ENCODE data around the gene SOX2.

SOX2 gene

DNA sequence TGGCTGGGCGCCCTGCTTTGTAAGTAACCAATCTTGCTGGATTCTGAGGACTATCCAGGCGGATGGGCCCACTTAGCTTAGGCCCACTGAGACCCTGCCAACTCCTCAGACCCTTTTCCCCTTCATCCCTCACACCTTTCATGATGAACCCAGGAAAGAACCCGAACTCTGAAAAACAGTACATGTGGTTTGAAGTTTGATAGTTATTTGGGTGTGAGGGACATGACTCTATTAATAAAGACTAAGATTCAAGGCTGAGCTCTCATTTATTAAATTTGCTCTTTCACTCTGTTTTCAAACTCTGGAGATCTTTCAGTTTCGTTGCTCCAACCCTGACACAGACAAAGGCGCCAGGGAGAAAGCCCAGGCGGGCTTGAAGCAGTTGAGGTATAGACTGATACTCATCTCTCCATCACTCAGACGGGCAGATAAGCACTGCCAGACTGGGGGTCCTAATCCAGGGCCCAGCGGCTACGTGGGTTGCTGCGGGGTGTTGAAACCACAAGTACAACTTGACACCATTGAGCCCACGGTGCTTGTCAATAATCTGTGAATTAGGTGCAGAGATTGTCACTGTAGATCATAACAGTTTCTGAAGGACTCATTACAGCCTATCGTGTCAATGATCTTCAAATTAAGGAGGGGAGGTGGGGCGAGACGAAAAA lies 7.2 kb upstream of the SOX2 start:
- no peak for DNase-seq (ENCODE audit: low spot score)

DNA sequence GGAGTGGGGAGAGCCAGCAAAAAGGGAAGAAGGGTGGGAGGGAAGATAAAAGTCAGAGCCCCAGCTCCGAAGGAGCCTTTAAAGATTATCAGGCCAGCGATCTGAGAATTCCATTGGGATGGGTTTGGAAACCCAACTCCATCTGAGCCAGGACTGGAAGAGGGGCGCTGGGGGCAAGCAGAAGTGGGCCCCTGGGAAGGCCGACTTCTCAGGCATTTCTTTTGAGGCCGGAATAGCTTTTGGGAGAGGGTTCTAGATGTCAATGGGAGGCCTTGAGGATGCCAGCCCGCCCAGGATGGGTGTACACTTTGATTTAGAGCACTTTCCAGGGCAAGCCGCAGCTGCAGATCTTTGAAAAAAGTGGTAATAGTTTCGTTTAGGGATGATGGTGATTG lies 6.6 kb upstream of the SOX2 start:
- no peak for DNase-seq (ENCODE audit: low spot score)

DNA sequence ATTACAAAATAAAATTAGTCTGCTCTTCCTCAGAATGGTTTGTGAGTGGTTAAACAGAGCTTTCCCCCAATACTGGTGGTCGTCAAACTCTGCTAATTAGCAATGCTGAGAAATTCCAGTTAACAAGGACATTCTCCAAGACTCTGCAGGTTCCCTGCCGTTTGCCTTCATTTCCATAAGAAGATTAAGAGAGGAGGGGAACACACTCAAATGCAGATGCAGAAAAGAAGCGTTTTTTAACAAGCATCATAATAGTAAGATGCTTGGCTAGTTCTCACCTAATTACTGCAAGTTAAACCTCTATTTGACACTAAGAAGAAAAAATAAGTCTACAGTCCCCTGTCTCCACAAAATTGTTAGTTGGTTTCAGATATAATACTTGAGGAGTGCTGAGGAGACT lies 3.7 kb upstream of the SOX2 start:
- DNase-seq (ENCODE audit: low spot score): no peak

DNA sequence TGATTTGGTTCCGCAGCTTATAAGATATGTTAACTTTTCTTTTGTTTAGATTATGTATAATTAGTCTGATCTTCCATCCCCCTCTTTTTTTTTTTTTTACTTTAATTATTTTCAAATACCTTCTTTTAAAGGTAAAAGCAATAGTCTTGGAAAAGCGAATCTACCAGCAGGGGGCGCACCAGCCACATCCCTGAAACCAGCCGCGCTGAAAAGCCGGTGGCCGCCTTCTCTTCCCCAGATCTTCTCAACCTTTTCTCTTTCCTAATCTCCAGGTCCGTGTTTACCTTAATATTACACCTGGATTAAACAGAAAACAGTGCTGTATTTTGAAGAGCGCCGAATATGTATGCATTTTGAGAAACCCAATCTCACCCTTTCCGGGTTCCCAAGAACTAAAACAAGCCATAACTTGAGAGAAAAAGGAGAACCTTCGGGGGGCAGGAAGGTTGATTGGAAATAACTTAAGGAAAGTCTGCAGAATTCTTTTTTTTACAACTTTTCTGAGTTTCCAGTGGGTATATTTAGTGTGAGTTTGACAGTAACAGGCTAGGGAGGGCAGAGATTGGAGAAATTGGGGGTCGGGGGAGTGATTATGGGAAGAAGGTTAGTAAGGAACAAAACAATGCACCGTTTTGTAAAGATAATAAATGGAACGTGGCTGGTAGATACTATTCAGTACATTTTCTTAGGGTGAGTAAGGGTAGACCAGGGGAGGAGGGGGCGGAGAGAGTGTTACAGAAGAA lies 2.0 kb upstream of the SOX2 start:
- peak; percentile 58 for DNase-seq (ENCODE audit: low spot score)

DNA sequence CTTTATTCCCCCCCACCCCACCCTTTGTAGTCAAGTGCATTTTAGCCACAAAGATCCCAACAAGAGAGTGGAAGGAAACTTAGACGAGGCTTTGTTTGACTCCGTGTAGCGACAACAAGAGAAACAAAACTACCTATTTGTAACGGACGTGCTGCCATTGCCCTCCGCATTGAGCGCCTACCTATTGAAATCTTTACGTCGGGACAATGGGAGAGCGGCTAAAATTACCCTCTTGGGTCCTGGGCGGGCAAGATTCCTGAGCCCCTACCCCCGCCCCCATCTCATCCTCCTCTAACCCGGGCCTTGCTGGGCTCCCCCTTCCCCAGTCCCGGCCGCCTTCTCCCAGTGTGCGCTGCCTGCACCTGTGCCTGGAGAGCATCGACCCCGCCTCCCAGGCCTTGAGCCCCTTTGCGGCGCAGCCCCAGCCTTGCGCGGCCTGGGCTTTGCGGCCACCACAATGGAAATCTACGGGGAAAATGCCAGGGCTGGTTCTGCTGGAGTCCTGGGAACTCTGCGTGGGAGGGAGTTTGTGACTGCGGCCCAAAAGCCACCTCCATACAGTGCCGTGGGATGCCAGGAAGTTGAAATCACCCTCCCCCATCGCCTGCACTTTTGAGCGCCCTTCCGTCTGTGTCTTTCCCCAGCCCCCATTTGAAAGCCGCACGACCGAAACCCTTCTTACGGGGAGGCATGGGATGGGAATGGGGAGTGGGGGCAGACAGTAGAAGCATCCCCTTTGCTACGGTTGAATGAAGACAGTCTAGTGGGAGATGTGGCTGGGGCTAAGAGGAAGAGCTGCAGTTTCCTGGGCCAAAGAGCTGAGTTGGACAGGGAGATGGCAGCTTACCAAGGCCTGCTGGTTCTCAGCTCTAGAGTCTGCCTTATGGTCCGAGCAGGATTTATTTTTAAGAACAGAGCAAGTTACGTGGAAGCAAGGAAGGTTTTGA lies 1.1 kb upstream of the SOX2 start:
- DNase-seq (ENCODE audit: low spot score): no peak

DNA sequence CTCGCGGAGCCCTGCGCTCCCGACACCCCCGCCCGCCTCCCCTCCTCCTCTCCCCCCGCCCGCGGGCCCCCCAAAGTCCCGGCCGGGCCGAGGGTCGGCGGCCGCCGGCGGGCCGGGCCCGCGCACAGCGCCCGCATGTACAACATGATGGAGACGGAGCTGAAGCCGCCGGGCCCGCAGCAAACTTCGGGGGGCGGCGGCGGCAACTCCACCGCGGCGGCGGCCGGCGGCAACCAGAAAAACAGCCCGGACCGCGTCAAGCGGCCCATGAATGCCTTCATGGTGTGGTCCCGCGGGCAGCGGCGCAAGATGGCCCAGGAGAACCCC lies 464 bp downstream of the SOX2 start:
- no peak for DNase-seq (ENCODE audit: low spot score)

DNA sequence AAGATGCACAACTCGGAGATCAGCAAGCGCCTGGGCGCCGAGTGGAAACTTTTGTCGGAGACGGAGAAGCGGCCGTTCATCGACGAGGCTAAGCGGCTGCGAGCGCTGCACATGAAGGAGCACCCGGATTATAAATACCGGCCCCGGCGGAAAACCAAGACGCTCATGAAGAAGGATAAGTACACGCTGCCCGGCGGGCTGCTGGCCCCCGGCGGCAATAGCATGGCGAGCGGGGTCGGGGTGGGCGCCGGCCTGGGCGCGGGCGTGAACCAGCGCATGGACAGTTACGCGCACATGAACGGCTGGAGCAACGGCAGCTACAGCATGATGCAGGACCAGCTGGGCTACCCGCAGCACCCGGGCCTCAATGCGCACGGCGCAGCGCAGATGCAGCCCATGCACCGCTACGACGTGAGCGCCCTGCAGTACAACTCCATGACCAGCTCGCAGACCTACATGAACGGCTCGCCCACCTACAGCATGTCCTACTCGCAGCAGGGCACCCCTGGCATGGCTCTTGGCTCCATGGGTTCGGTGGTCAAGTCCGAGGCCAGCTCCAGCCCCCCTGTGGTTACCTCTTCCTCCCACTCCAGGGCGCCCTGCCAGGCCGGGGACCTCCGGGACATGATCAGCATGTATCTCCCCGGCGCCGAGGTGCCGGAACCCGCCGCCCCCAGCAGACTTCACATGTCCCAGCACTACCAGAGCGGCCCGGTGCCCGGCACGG lies 991 bp downstream of the SOX2 start:
- no peak for DNase-seq (ENCODE audit: low spot score)

DNA sequence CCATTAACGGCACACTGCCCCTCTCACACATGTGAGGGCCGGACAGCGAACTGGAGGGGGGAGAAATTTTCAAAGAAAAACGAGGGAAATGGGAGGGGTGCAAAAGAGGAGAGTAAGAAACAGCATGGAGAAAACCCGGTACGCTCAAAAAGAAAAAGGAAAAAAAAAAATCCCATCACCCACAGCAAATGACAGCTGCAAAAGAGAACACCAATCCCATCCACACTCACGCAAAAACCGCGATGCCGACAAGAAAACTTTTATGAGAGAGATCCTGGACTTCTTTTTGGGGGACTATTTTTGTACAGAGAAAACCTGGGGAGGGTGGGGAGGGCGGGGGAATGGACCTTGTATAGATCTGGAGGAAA lies 1.5 kb downstream of the SOX2 start:
- no peak for DNase-seq (ENCODE audit: low spot score)

DNA sequence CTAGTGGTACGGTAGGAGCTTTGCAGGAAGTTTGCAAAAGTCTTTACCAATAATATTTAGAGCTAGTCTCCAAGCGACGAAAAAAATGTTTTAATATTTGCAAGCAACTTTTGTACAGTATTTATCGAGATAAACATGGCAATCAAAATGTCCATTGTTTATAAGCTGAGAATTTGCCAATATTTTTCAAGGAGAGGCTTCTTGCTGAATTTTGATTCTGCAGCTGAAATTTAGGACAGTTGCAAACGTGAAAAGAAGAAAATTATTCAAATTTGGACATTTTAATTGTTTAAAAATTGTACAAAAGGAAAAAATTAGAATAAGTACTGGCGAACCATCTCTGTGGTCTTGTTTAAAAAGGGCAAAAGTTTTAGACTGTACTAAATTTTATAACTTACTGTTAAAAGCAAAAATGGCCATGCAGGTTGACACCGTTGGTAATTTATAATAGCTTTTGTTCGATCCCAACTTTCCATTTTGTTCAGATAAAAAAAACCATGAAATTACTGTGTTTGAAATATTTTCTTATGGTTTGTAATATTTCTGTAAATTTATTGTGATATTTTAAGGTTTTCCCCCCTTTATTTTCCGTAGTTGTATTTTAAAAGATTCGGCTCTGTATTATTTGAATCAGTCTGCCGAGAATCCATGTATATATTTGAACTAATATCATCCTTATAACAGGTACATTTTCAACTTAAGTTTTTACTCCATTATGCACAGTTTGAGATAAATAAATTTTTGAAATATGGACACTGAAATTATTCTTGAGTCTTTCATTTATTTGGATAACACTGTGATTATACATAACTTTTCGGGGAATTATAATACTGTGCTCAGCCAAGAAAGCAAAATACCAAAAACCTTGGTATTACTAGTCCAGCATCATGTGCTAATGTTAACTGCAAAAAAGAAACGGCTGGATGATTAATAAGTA lies 2.2 kb downstream of the SOX2 start:
- DNase-seq (ENCODE audit: low spot score): no peak

DNA sequence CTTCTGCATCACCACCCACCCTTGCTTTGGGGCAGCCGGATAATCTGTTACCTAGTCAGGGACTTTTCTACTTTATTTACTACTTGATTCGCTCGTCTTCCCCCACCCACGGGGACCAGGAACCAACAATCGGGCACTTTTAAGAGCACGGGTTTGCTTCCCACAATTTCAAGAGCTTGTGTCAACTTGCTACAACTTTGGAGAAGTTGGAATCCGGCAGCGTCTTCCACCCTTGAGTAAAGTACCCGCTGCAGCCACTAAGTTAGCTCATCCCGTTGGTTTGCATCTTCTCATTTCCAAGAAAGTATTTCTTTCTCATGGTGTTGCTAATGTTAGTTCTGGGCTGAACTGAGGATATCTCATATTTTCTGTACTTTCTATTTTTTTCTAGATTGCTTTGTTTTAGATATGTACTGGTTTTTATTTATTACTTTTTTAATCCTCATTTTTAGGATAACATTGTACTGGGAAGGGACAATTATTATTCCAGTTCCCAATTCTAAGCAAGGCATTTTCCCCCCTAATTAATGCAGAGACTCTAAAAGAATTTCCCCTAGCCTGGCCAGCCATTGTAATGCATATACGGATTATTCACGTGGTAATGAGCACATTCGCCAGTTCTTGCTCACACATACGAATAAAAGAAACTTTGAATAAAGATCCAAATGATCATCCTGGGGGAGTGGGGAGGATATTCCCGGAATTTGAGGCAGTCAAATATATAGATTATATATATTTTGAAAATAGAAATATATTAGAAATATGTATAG lies 4.0 kb downstream of the SOX2 start:
- DNase-seq (ENCODE audit: low spot score): no peak

DNA sequence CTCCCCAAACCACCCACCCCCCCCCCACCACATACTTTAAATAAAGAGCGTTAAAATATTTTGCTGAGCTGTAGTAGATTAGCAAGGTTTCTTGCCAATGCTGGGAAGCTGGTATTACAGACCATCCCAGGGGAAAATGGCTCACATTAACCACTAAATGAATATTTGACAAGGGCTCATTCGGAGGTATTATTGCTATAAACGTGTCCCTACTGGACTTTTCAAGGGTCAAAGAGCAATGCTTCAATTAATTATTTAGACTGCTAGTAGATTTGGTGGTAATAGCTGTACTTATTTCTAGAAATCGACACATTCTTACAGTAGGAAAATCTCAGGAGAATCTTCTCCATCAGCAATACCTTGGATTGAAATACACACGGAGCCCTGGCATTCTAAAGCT lies 5.2 kb downstream of the SOX2 start:
- DNase-seq (ENCODE audit: low spot score): no peak

DNA sequence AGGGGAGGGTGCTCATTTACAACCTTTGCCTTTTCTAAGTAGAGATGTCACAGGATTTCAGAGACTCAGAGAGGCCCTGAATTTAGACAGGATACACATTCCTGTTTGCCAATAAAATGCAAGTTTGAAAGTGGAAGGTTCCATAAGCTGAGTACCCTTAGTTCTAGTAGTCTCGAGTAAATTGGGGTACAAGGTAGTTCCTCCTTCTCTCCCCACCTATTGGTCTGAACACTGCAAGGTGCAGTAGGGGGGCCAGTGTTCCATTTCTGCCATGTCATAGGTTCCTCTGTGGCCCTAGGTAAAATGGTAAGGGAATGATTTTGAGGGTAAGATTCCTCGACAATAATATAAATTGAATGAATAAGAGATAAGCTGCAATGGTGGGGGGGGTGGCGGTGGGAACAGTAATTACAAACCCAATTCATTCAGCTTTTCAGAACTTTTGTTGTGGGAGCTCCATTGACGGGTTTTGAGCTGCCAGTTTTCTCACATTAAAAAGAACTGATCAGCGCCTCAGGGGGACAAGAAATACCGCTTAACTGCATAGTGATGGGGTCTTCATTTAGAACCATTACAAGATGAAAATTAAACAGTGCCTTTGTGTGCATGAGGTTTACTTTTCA lies 5.9 kb downstream of the SOX2 start:
- no peak for DNase-seq (ENCODE audit: low spot score)

DNA sequence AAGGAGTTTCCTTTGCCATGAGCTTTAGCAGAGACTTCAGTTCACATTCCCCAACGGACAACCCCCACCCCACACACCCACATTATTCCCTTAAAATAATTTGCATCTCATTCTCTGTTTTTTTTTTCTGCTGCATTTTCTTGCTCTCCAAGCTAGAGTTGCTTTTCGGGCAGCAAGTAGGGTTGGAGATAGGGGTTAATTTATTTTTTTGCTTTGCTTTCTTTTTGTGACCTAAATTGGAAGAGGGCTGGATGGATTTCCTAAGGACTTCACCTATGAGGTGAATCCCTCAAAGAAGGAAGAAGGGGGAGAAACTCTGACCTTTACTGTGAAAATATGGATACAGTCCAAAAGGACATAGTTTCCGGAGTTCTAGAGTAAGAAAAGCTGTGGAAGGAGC lies 6.6 kb downstream of the SOX2 start:
- DNase-seq (ENCODE audit: low spot score): no peak

DNA sequence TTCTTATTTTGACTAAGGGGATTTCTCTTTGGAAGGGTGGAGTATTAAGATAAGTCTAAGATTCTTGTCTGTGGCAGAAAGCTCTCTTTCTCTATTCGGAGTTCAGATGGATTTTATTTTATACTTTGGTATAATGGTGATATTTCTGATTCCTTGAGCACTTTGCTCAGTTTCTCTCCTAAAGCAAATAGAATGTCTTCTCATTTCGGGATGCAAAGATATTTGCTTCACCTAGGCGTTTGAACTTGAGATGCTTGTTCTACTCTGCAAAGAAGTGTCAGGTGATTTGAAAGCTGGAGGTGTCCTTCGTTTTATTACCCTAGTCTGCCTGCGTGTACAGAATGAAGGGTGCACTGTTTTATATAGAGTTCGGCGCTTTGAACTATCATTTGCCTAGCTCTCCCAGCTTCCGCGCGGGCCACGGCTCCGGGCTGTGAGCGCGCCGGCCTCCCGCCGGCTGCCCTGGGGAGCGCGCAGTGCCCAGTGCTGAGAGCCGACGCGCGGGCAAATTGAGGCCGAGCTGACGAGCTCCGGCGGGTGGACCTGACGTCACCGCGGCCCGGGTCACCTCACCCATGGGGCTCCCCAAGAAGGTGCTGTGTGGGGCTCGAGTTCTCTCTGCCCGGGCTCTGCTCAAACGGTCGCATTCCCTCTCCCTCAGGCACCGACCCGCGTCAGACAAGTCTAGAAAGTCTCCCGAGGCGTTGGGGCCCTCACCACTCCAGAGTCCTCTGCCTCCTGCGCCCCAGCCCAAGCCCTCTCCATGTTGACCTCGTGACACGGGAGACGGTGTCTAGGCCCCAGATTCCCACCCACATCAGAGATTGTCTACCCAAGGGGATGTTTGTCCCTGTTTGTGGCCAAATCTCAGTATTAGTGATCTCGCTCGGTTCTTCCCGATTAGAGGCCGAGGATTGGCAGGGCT lies 7.5 kb downstream of the SOX2 start:
- DNase-seq (ENCODE audit: low spot score): no peak

DNA sequence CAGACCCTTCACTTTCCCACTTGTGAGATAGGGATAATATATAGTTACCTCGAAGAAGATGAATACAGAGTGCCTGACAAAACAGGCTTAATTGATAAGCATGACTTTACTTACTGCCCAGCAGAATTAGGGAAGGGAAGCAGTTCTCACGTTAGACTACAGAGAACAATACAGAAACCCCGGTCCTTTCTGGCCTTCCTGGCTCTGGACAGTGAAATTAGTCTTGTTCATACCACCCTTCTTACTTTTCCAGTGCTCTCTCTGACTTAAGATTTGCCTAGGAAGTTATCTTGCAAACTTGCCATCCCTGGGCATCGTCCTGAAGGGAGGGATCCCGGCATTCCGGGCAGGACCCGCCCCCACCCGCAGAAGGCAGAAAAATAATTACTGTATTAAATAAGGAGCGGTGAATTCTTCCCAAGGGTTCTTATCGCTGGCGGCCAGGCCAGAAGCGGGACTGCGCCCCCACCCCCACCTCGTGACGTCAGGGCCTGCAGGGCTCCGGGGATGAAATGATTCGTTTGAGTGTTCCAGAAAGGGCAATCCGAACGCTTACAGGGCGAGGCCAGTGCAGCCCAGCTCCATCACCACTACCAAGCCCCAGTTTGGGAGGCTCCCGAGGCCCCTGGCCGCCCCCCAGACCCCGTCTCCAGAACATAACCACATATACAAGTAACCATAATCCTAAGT lies 8.4 kb downstream of the SOX2 start:
- DNase-seq (ENCODE audit: low spot score): no peak

DNA sequence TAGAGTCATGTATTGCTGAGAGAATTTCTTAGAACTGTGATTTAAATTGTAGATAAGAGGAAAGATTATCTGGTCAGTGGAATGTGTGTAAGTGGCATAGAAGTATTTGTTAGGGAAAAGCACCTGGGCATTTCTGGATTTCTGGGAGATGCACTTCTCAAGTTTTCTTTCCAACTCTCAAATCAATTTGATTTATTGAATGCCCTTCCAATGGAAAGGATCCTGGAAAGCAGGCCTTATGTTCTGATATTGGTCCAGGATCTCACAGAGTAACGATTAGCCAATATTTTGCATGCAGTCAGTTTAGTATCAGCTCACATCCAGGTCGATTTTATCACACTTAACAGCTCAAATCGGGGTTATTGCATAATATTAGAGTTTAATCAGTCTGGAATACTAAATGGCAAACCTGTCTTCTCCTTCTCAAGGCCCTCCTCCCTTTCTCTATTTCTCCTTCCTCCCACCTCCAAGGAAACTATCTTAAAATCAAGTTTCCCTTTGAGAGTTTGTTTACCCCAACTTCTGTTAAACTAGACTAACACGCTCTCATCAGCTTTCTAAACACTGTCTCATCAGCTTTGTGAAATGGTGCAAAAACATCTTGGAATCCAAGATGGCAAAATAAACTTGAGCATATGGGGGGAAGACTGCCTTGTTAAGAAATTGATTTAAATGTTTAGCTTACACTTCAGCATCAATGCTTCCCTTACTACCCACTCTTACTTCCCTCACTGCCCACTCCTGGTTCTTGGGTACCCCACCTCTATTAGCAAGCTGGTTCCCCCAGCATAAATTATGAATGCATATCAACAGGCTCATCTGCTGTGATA lies 9.5 kb downstream of the SOX2 start:
- no peak for DNase-seq (ENCODE audit: low spot score)

DNA sequence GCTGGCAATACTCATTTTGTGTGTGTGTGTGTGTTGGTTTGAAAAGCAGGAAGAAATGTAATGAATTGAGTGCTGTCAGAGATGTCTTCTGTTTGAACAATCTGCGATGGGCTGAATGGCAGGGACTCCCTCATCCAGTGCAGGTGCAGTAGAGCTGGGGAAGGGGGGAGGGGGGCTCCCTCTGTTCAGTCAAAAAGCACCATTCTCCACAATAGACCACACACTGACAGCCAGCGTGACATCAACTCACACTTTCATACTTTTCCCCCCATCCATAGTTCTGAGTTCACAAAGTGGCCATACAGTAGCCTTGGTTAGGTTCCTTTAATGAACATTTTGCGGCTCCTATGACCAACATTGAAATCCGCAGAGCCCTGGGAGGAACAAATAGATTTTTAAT lies 10.4 kb downstream of the SOX2 start:
- no peak for DNase-seq (ENCODE audit: low spot score)

All from AG08395 (cell line).